ENCODE results near the gene PAGR1.

PAGR1 gene

DNA sequence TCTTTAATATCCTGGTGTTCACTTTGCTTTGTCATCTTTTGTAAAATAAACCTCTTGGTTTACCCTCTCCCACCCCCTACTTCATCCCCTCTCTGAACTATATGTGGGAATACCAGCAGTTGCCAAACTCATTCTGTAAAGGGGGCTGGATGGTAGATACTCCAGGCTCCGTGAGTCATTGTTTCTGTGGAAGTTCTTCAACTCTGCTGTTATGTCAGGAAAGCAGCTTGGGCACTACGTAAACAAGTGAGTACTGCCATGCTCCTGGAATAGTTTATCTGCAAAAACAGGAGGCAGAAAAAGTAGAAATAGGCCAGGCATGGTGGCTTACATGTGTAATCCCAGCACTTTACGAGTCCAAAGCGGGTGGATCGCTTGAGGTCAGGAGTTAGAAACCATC lies 21.9 kb downstream of the PAGR1 start:
- no peak for DNase-seq (ENCODE audit: low read depth, low spot score)

DNA sequence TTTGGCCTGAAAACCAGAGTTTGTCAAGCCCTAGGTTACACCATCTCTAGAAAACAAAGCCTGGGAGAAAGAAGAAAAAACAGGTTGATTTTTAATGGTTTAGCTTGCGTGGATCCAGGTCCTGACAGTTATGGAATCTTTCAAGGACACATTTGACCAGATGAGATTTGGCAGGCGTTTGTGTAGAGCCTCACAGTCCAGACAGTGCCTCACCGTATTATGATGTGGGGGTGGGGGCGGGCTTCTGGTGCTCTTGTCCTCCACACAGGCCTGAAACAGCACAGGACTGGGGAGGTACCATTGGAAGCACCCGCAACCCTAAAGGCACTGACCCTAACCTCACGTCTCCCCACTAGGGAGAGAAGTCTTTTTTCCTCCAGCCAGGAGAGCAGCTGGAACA lies 23.9 kb downstream of the PAGR1 start:
- DNase-seq (ENCODE audit: low read depth, low spot score), result no peak

DNA sequence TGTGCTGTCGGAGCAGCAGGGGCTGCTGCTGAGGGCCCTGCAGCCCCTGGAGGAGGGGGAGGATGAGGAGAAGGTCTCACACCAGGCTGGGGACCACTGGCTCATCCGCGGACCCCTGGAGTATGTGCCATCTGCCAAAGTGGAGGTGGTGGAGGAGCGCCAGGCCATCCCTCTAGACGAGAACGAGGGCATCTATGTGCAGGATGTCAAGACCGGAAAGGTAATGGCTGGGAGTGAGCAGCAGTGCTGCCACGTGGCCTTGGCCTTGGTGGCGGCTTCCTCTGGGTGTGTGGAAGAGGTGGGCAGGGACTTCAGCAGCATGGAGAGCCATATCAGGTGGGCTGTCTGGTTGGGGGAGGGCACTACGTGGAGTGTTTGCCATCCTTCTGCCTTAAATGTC lies 24.3 kb downstream of the PAGR1 start:
- DNase-seq (ENCODE audit: low read depth, low spot score), result no peak

DNA sequence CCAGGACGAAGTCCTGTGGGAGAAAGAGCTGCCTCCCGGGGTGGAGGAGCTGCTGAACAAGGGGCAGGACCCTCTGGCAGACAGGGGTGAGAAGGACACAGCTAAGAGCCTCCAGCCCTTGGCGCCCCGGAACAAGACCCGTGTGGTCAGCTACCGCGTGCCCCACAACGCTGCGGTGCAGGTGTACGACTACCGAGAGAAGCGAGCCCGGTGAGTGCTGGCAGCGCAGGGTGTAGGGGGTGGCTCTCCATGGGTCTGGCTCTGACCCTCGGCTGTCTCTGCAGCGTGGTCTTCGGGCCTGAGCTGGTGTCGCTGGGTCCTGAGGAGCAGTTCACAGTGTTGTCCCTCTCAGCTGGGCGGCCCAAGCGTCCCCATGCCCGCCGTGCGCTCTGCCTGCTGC lies 25.7 kb downstream of the PAGR1 start:
- DNase-seq (ENCODE audit: low read depth, low spot score), result no peak

DNA sequence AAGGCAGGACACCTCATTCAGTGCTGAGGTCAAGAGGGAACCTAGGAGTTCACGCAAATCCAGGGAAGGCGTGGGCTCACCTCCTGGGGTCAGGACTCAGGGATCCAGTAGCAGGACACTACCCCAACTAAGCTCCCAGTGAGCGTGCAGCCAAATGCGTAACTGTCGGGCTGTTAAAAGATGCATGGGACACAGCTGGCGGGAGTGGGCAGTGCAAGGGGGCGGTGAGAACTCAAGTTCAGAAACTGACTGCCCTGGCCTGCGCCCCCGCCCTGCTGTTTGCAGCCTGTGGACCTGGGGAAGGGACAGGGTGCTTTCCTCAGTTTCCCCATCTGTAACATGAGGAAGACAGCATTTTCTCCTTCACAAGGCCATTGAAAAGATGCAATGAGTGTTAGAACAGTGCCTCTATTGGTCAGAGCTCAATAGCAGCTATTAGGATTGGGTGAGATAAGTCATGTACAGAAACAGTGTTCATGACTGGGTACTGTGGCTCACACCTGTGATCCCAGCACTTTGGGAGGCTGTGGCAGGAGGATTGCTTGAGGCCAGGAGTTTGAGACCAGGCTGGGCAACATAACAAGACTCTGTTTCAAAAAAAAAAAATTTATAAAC lies 26.9 kb downstream of the PAGR1 start:
- no peak for DNase-seq (ENCODE audit: low read depth, low spot score)

DNA sequence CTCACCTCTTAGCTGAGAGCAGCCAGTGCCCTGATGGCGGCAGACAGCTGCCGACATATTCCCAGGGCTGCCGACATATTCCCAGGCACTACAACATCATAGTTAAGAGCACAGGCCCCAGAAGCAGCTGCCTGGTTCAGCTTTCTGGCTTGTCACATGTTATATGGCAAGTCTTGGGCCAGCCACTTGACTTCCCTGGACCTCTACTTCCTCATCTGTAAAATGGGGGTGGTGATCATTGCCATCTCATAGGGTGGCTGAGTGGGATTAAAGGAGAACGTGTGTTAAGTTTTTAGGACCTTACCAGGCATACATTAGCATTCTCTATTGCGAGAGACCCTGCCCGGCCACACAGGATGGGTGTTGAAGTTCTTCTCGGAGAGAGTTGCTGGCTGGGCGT lies 28.0 kb downstream of the PAGR1 start:
- no peak for DNase-seq (ENCODE audit: low read depth, low spot score)

DNA sequence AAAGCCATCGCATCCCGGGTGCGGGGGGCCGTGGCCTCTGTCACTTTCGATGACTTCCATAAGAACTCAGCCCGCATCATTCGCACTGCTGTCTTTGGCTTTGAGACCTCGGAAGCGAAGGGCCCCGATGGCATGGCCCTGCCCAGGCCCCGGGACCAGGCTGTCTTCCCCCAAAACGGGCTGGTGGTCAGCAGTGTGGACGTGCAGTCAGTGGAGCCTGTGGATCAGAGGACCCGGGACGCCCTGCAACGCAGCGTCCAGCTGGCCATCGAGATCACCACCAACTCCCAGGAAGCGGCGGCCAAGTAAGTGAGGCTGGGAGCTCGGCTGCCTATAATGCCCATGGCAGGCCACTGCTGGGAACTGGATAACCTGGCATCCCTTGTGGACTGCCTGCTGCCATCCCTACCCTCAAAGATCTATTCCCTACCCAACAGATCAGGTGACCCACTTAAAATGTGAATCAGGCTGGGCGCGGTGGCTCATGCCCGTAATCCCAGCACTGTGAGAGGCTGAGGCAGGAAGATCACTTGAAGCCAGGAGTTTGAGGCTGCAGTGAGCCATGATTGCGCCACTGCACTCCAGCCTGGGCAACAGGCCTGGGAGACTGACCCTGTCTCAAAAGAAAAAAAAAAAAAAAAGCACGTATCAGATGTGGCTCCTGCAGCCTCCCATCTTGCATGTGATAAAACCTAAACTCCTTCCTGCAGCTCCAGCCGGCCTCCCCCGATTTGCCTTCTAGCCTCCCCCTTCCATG lies 28.8 kb downstream of the PAGR1 start:
- DNase-seq (ENCODE audit: low read depth, low spot score), result no peak

DNA sequence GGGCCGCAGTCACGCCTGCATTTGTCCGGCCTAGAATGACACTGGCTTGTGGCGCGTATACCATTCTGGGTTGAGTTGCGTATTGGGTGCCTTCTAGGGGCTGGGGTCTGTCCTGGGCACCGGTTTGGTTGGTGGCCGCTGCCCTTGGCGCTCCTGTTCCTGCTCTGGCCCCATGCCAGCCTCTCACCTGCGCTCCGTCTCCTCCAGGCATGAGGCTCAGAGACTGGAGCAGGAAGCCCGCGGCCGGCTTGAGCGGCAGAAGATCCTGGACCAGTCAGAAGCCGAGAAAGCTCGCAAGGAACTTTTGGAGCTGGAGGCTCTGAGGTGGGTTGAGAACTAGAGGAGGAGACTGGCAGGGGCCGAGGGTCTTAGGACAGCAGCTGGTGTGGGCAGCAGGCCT lies 29.7 kb downstream of the PAGR1 start:
- DNase-seq (ENCODE audit: low read depth, low spot score), result no peak

DNA sequence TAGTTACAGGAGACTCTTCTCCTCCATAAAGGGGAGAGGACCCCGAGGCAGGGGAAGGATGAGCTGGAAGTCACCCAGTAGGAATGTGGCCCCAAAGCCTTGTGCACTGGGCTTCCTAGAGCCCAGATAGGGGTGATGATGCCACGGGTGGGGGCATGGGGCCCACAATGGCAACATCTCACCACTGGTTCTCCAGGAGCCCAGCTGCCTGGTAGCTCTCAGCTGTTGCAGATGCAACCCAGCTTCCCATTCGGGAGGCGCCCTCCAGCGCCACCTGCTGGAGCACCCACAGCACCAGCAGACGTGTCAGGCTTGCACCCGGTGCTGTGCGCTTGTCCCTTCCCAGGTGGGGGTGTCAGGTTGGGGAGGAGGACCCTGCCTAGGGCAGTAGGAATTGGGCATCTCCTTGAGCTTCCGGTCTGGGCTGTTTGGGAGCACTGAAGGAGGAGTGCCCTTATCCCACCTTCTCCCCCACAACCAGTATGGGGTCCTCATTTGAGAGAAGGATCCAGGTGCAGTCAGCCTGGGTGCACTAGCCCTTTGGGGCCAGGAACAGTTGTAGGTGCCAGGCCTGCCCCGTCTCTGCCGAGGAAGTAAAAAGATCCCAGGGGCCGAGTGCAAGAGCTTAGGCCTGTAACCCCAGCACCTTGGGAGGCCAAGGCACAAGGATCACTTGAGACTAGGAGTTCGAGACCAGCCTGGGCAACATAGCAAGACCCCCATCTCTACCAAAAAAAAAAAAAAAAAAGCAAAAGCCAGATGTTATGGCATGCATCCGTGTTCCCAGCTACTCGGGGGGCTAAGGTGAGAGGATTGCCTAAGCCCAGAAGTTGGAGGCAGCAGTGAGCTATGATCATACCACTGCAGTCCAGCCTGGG lies 32.7 kb downstream of the PAGR1 start:
- peak; percentile 30 for DNase-seq (ENCODE audit: low read depth, low spot score)

DNA sequence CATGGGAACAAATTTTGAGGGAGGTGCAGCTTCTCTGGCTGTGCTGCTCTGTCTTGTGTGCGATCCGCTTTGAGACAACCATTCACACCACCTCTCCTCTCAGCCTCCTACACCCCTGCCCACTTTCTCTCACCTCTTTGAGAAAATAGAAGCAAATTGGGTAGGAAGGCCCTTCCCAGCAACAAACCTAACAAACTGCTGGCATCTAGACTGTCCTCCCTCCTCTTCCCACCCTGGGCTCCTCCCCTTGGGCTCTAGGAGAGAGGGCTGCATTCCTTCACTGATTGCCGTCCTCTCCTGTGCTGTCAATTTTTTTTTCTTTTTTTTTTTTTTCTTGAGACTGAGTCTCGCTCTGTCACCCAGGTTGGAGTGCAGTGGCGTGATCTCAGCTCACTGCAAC lies 33.6 kb downstream of the PAGR1 start:
- no peak for DNase-seq (ENCODE audit: low read depth, low spot score)

DNA sequence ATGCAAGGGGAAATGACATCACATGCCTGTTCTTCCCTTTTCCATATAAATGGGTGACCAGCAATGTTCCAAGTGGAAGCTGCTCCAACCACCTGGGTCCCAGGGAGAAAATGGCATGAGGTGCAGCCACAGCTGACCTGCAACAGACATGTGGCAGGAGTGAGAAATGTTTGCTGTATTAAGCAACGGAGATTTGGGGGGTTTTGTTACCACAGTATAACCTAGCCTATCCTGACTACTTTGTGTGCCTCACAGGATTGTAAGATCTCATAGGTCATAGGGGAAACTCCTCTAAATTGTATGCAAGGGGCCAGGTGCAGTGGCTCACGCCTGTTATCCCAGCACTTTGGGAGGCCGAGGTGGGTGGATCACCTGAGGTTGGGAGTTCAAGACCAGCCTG lies 35.0 kb downstream of the PAGR1 start:
- DNase-seq (ENCODE audit: low read depth, low spot score), result no peak

DNA sequence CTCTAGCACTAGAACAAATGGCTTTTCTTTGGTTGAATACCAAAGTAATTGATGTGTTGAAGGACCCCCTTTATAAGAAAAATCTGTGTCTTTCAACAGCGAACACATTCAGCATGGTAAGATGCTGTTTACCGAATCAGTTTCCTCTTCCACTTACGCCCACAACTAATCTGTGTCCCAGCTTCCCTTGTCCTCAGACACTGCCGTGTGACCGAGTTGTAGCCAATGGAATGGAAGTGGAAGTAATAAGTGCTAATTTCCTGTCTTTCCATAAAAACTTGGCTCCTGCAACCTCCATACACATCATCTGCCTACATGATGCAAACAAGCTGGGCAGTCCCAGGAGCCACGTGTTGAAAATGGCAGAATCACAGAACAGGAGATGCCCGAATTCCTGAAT lies 36.7 kb downstream of the PAGR1 start:
- no peak for DNase-seq (ENCODE audit: low read depth, low spot score)

DNA sequence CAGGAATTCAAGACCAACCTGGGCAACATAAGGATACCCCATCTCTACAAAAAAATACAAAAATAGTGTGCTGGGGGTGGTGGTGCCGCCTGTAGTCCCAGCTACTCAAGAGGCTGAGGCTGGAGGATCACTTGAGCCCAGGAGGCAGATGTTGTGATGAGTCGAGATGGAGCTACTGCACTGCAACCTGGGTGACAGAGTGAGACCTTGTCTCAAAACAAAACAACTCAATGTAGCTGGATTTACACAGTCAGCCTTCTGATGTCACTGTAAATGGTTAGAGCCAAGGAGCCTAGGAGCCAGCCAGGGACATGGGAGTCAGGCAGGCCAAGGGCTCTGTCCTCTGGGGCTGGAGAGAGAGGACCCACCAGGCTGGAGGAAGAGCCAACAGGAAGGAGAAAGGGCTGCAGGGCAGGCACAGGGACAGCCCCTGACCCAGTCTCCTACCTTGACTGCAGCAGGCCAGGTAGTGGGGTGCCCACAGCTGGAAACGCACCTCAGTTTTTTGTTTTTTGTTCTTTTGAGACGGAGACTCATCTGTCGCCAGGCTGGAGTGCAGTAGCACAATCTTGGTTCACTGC lies 38.7 kb downstream of the PAGR1 start:
- no peak for DNase-seq (ENCODE audit: low read depth, low spot score)

DNA sequence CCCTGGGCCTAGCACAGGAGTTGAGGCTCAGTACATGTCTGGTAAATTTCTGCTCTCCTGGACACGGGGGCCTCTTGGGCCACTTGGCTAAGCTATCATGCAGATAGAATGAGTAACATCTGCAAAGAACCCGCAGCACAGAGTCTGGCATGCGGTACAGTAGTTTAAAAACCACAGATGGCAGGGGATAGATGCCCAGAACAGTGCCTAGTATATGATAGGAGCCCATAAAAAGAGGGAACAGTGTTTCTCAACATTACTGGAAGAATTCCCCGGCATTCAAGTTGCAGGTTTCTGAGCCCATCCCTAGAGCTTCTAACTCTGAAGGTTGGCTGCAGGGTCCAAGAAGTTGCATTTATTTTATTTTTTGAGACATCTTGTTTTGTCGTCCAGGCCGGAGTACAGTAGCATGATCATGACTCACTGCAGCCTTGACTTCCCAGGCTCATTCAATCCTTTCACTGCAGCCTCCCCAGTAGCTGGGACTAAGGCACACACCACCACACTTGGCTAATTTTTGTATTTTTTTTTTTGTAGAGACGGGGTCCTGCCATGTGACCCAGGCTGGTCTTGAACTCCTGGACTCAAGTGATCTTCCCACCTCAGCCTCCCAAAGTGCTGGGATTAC lies 41.3 kb downstream of the PAGR1 start:
- no peak for DNase-seq (ENCODE audit: low read depth, low spot score)

DNA sequence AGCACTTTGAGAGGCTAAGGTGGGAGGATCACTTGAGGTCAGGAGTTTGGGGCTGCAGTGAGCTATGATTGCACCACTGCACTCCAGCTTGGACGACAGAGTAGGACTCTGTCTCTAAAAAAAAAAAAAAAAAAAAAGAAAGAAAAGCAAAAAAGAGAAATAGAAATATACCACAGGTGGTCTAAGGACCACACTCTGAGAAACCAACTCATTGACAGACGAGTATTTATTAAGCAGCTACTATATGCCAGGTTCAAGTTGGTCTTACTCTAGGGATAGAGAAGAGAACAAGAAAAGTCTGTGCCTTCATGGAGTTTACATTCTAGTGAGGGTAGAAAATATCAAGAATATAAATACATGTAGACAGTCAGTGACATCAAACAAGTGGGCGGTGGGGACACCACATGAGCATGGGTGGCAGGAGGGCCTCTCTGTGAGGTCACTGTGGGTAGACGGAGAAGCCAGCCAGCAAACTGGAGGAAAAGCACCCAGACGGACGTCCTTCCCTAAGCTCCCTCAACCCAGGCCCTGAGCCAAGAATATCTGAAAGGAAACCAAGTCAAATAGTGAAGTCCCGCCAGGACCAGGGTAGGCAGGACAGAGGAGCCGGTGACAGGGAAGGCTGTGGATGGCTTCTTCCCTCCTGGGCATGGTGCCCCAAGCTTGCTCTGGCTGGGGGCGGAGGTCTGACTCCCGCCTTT lies 42.3 kb downstream of the PAGR1 start:
- DNase-seq (ENCODE audit: low read depth, low spot score), result no peak

DNA sequence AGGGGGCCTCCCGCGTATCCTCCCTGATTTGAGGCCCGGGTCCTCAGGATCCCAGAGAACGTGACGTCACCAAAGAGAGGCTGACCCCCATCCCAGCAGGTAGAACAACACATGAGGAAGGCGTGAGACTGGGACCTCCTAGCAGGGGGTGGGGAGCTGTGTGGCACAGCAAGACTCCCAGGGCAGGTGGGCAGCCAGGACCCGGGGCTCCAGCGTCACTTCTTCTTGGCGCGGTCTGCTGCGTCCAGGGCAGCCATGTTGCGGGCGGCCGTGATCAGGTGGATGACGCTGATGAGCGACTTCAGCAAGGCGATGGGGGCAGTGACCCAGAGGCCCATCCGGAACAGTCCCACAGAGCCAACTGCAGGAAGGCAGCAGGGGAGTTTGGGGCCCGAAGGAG lies 43.0 kb downstream of the PAGR1 start:
- DNase-seq (ENCODE audit: low read depth, low spot score), result no peak

DNA sequence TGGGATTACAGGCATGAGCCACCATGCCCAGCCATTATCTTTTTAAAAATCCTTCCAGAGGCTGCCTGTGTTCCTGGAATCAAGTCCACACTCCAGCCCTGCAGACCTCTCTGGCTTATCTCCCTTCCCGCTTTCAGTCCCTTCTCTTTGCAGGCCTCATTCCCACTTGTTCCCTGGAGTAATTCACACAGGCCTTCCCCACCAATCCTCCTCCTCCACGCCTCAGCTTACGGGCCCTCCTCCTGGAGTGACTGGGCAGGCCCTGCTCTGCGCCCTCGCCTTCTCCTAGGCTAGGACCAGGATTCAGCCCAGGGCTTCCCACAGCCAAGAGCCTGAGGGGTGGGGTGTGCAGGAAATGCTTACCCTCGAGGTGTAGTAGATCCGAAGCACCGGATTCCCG lies 44.3 kb downstream of the PAGR1 start:
- no peak for DNase-seq (ENCODE audit: low read depth, low spot score)

DNA sequence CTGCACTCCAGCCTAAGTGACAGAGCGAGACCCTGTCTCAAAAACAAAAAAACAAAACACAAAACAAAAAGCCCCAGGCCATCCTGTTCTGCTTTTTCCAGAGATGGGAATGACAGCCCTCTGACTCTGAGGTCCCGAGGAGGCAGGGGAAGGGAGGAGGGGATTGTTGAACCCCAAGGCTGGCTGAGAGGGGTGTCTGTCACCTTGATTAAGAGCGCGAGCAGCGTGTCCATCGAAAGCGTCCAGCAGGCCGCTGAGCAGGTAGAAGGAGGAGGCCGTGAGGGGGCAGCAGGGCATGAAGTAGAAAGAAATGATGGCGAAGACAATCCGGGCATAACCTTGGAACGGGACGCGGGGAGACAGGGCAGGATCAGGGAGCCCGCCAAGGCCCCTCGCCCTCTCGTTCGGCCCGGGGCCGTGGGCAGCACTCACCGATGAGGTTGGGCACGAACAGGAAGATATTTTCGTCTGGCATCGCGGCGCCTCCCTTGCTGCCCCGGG lies 46.5 kb downstream of the PAGR1 start:
- no peak for DNase-seq (ENCODE audit: low read depth, low spot score)

DNA sequence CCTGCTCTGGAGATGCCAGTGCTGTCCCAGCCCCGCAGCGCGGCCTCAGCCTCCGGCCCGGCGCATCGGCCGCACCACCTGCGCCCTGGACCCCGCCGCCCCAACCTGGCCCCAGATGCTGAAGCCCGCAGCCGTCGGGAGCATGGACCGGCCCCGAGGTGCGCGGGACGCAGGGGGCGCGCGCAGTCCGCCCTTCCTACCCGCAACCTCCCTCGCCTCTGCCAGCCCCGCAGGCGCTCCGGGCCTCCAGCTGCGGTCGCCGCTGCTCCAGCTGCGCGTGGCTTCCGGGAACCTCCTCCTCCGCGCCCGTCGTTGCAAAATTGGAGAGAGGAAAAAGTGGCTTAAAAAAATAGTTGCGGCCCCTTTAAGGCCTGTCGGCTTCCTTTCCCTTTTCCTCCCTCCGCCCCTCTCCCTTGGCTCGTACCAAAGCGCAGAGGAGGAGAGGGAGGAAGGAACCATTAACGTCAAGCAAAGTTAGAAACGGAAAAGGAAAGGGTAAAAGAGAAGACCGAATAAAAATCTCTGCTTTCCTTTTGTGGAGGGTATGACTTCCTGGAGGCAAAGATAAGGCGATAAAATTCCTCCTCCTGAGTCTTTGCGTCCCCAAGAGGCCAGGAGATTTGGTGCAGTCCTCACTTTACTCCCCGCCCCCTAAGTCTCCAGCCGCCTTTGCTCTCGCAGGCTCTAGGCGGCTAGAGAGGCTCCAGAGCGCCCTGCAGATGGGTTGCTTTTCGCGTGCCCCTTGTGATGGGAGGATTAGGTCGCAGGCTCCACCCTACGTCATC lies 47.1 kb downstream of the PAGR1 start, which contains the start of gene CDIPT:
TSS of gene CDIPT (minus strand) at position 343 of the 785 bp plus-strand sequence. CDS start 369 bp downstream, outside the sequence.
- peak; percentile 95 for DNase-seq (ENCODE audit: low read depth, low spot score)

DNA sequence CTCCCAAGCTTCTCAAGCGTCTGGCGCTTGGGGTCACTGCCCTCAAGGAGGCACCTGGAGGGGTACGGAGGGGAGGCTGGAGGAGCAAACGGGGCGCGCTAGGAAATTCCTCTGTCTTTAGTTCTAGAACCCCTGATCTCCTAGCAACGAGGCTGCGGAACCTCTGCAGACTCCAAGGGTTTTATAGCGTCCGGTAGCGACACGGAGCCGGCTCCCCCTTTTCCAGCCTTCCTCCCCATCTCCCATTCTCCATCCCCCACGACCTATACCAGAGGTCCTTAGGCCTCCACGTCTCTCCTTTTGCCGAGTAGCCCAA lies 47.7 kb downstream of the PAGR1 start:
- DNase-seq (ENCODE audit: low read depth, low spot score), result no peak
